IPS-18a (cell line): ENCODE data around the gene GPR6.

ENCODE experiments used
- H3K27ac ChIP-seq: one replicate; pipeline ENCODE4 v1.5.1; 2013; ENCODE audit warnings: low read length
- H3K27me3 ChIP-seq: one replicate; pipeline ENCODE4 v1.6.1; 2013; ENCODE audit warnings: mild to moderate bottlenecking, low read length; ENCODE audit not compliant: control insufficient read depth, insufficient read depth
- H3K36me3 ChIP-seq: one replicate; pipeline ENCODE4 v1.6.1; 2013; ENCODE audit warnings: low read depth, low read length; ENCODE audit not compliant: control insufficient read depth
- H3K4me1 ChIP-seq: one replicate; pipeline ENCODE4 v1.6.1; 2013; ENCODE audit warnings: low read depth, low read length; ENCODE audit not compliant: control insufficient read depth
- H3K4me3 ChIP-seq: one replicate; pipeline ENCODE4 v1.5.1; 2013; ENCODE audit warnings: low read length
- H3K9ac ChIP-seq: one replicate; pipeline ENCODE4 v1.6.1; 2013; ENCODE audit warnings: mild to moderate bottlenecking, low read length, moderate library complexity
- H3K9me3 ChIP-seq: one replicate; pipeline ENCODE4 v1.6.1; 2013; ENCODE audit warnings: low read depth, low read length; ENCODE audit not compliant: control insufficient read depth

Gene GPR6

GRCh38 chr6:110013386-110013785 is 35.3 kb downstream of the GPR6 start:
- Histone ChIP-seq H3K4me1 (no peaks in the 10 kb centered on the region), H3K36me3 (no peaks in the 10 kb centered on the region), H3K4me3 (no peak overlapping the region), H3K27me3 (no peaks in the 10 kb centered on the region), H3K9me3 (no peaks in the 10 kb centered on the region), H3K9ac (no peak overlapping the region), H3K27ac (no peak overlapping the region)

- no peak overlapping the region for H3K27ac ChIP-seq
- H3K9ac ChIP-seq = no peak overlapping the region
- no peaks in the 10 kb centered on the region for H3K9me3 ChIP-seq
- H3K27me3 ChIP-seq = no peaks in the 10 kb centered on the region
- H3K4me3 ChIP-seq = no peak overlapping the region
- no peaks in the 10 kb centered on the region for H3K36me3 ChIP-seq
- H3K4me1 ChIP-seq = no peaks in the 10 kb centered on the region
Measured at GRCh38 chr6:110015206-110015605, 37.1 kb downstream of the GPR6 start.

GRCh38 chr6:110017306-110017705 is 39.2 kb downstream of the GPR6 start:
- Histone ChIP-seq H3K9me3 (no peaks in the 10 kb centered on the region), H3K36me3 (no peaks in the 10 kb centered on the region), H3K27ac (no peak overlapping the region), H3K4me1 (no peaks in the 10 kb centered on the region), H3K4me3 (no peak overlapping the region), H3K9ac (no peak overlapping the region), H3K27me3 (no peaks in the 10 kb centered on the region)

- Histone ChIP-seq H3K27ac (no peak overlapping the region), H3K9ac (no peak overlapping the region), H3K9me3 (no peaks in the 10 kb centered on the region), H3K36me3 (no peaks in the 10 kb centered on the region), H3K4me1 (no peaks in the 10 kb centered on the region), H3K27me3 (no peaks in the 10 kb centered on the region), H3K4me3 (no peak overlapping the region)
Measured at GRCh38 chr6:110017946-110018345, 39.8 kb downstream of the GPR6 start.

- Histone ChIP-seq H3K27me3 (no peaks in the 10 kb centered on the region), H3K27ac (no peak overlapping the region), H3K9me3 (no peaks in the 10 kb centered on the region), H3K4me1 (no peaks in the 10 kb centered on the region), H3K9ac (no peak overlapping the region), H3K4me3 (no peak overlapping the region), H3K36me3 (no peaks in the 10 kb centered on the region)
Measured at GRCh38 chr6:110018486-110018885, 40.4 kb downstream of the GPR6 start.

- no peaks in the 10 kb centered on the region for H3K36me3 ChIP-seq
- H3K4me1 ChIP-seq = no peaks in the 10 kb centered on the region
- H3K9ac ChIP-seq = no peak overlapping the region
- no peaks in the 10 kb centered on the region for H3K9me3 ChIP-seq
- H3K4me3 ChIP-seq = no peak overlapping the region
- H3K27ac ChIP-seq = no peak overlapping the region
- no peaks in the 10 kb centered on the region for H3K27me3 ChIP-seq
Measured at GRCh38 chr6:110020888-110021287, 42.8 kb downstream of the GPR6 start.

GRCh38 chr6:110029144-110029543 is 51.0 kb downstream of the GPR6 start:
- Histone ChIP-seq H3K27me3 (no peaks in the 10 kb centered on the region), H3K36me3 (no peaks in the 10 kb centered on the region), H3K27ac (no peak overlapping the region), H3K9me3 (no peaks in the 10 kb centered on the region), H3K4me1 (no peaks in the 10 kb centered on the region), H3K4me3 (no peak overlapping the region), H3K9ac (no peak overlapping the region)
